ENCODE measurements around the gene NCAM2.

DNA sequence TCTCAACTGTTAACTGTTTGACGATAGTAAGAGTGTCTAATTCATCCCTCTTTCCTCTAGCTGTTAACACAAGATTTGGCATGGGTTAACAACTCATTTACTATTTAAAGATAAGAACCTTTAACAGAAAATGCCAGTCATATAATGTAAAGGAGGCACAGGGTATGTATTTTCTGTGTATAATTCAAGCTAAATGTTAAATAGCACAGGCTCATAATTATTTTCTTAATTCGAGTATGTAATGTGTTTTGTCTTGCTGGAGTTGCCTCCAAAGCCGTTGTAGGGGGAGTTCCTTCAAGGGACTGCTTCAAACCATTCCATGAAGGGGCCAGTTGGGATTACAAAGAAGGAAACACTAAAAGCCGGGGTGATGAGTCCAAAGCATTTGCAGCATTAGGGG lies 111.5 kb downstream of the NCAM2 start:
- TF ChIP-seq, protein P1, sequence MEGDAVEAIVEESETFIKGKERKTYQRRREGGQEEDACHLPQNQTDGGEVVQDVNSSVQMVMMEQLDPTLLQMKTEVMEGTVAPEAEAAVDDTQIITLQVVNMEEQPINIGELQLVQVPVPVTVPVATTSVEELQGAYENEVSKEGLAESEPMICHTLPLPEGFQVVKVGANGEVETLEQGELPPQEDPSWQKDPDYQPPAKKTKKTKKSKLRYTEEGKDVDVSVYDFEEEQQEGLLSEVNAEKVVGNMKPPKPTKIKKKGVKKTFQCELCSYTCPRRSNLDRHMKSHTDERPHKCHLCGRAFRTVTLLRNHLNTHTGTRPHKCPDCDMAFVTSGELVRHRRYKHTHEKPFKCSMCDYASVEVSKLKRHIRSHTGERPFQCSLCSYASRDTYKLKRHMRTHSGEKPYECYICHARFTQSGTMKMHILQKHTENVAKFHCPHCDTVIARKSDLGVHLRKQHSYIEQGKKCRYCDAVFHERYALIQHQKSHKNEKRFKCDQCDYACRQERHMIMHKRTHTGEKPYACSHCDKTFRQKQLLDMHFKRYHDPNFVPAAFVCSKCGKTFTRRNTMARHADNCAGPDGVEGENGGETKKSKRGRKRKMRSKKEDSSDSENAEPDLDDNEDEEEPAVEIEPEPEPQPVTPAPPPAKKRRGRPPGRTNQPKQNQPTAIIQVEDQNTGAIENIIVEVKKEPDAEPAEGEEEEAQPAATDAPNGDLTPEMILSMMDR (IDR thresholded peaks at IDR 0.05): no peak
- TF ChIP-seq POLR2A (IDR thresholded peaks at IDR 0.05): no peak
